VCaP (cell line): ENCODE measurements around the gene SMYD1.
"Not testable (repeated sequence)": the region's sequence is repeated elsewhere in the genome, so short reads cannot be mapped to it uniquely, and the experiment has no call there.

ENCODE experiments used
- H3K27ac ChIP-seq: fragments of 450-650 bp; 2 replicates; pipeline ENCODE4 v1.5.1; 2017
- CTCF ChIP-seq: fragments of 450-650 bp; conservative IDR thresholded peaks from 2 replicates; pipeline ENCODE4 v1.5.1; 2017; ENCODE audit warnings: mild to moderate bottlenecking, moderate library complexity

SMYD1 gene

GRCh38 chr2:88067598-88067997 lies at the start of gene SMYD1:
Gene SMYD1, plus strand, starts transcription at chr2:88067825. Its CDS starts 40 bp downstream, at chr2:88067865.
- no peak for TF ChIP-seq CTCF
- no peak within 1 kb of the TSS for H3K27ac ChIP-seq

- not testable (repeated sequence) for H3K27ac ChIP-seq
Measured at GRCh38 chr2:88018077-88018805, 49.4 kb upstream of the SMYD1 start.

GRCh38 chr2:88018909-88019308 lies 48.7 kb upstream of the SMYD1 start:
- no peak for TF ChIP-seq CTCF
- H3K27ac ChIP-seq, result no peak overlapping the region

- no peak for TF ChIP-seq CTCF
- no peak overlapping the region for H3K27ac ChIP-seq
Measured at GRCh38 chr2:88019985-88020384, 47.6 kb upstream of the SMYD1 start.

- no peak overlapping the region for H3K27ac ChIP-seq
- TF ChIP-seq CTCF, result no peak
Measured at GRCh38 chr2:88022669-88022921, 45.0 kb upstream of the SMYD1 start.

GRCh38 chr2:88024509-88024908 lies 43.1 kb upstream of the SMYD1 start:
- H3K27ac ChIP-seq, result no peak overlapping the region
- TF ChIP-seq CTCF, result no peak

GRCh38 chr2:88027697-88028389 lies 39.8 kb upstream of the SMYD1 start:
- TF ChIP-seq CTCF, result no peak
- H3K27ac ChIP-seq, result no peak overlapping the region

GRCh38 chr2:88028931-88029330 lies 38.7 kb upstream of the SMYD1 start:
- TF ChIP-seq CTCF, result no peak
- H3K27ac ChIP-seq, result no peak overlapping the region
